ENCODE measurements around the gene NDUFV2.

DNA sequence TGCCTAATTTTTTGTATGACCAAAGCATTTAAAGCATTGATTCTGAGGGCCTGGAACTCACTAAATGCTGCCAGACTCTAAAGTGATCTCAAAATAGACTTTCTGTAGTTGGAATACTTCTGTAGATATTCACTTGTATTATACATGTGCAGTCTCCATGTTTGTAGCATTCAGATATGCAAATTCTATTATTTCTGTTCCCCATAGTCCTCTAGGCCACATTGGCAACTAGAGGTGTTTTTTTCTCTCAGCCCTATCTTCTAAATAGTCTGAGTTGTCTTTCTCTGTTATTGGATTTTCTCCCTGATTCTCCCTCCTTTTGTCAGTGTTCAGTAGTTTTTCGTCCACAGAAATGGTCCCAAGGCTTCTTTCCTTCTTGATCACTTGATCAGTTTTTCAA lies 72.6 kb downstream of the NDUFV2 start:
- no peak for TF ChIP-seq POLR2A (IDR thresholded peaks at IDR 0.05)
- TF ChIP-seq, protein P1, sequence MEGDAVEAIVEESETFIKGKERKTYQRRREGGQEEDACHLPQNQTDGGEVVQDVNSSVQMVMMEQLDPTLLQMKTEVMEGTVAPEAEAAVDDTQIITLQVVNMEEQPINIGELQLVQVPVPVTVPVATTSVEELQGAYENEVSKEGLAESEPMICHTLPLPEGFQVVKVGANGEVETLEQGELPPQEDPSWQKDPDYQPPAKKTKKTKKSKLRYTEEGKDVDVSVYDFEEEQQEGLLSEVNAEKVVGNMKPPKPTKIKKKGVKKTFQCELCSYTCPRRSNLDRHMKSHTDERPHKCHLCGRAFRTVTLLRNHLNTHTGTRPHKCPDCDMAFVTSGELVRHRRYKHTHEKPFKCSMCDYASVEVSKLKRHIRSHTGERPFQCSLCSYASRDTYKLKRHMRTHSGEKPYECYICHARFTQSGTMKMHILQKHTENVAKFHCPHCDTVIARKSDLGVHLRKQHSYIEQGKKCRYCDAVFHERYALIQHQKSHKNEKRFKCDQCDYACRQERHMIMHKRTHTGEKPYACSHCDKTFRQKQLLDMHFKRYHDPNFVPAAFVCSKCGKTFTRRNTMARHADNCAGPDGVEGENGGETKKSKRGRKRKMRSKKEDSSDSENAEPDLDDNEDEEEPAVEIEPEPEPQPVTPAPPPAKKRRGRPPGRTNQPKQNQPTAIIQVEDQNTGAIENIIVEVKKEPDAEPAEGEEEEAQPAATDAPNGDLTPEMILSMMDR (IDR thresholded peaks at IDR 0.05 in 4 of 5, conservative IDR thresholded peaks at IDR 0.05 in 1 of 5) = no peak
